Inflammatory macrophage (primary cell): Measurements from ENCODE around the gene PPP2R2C.

Experiments used
- DNase-seq, 2 donors: peaks; one replicate each; pipeline ENCODE4 v3.0.0-alpha.2; 2020 to 2022

Gene PPP2R2C

DNA sequence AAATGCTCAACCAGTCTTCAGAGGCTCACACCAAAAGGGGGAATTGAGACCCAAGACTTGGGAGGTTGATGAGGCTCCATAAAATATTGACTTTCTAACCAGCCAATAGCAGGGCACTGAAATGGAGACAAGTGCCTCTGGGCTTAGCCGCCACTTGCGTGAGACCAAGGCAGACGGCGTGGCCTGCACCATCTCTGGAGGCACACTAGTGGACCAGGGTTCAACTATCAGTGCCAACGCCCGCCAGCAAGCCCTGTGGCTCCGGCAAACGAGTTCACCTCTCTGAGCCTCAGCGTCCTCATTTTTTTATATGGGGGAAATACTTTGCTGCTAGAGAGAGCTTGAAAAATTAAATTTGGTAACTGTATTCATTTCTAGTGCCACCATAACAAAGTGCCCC is 50.3 kb downstream of the PPP2R2C start:
- DNase-seq, result no peak

DNA sequence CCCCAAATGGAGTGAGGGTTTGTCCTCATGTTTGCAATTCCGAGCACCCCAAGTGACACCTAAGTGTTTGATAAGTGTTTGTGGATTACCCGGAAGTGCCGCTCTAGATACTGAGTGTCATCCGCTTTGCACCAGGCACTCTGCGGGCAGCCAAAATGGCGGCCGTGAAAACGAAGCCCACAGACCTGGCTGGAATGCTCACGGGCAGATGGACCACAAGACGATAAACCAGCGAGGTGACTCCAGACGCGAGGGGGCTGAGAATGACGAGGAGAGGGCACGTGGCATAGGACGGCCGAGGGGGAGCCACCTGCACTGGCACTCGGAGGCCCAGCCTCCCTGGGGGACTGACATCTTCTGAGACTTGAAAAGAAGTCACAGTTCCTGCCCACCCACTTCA is 51.0 kb downstream of the PPP2R2C start:
- no peak for DNase-seq

DNA sequence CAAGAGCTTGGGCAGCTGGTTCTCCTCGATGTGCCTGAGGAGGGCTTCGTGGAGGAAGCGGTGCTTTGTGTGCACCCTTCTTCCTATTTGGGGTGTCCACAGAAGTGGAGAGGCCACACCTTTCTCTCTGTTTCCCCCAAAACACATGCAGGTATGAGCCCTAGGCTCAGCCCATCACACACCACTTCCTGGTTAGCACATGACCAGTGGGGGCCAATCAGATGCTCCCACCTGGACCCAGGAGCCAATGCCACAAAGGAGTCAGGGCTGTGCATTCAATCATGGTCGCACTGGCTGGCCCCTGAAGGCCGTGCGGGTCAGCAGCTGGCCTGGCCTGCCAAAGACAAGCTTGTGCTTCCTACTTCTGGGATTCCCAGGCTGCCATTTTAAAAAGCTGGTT is 51.4 kb downstream of the PPP2R2C start:
- DNase-seq, result no peak

DNA sequence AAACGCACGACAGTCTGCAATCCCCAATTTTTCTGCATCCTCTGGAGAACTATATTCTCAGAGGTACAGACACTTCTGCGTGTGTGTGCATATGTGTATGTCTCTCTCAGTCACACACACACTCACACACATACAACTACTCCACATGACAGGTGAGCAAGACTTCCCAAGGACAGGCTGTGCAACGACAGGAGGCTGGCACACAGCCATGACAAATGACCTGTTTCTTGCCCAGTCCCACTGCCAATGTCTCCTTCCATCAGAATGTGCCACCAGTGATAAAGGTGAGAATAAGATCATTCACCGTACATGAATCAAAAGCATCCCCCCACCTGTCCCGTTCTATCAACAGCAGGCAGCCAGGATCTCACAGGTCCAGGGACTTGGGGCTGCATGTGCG is 52.4 kb downstream of the PPP2R2C start:
- DNase-seq, result no peak

DNA sequence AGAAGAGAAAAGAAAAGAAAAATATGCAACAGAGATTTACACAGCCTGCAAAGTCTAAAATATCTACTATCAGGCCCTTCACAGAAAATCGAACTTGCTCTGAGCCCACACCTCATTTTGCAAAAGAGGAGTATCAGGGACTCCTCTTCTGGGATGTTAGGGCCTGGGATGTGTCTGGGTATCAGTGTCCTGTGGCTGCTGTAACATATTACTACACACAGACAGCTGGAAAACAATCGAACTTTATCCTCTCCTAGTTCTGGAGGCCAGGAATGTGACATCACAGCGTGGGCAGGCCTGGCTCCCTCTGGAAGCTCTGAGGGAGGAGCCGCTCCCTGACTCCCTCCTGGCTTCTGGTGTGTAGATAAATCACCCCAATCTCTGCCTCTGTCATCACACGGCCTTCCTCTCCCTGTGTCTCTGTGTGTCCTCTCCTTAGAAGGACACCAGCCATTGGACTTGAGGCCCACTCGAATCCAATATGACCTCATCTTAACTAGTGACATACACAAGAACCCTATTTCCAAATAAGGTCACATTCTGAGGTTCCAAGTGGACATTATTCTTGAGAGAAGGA is 52.9 kb downstream of the PPP2R2C start:
- no peak for DNase-seq

DNA sequence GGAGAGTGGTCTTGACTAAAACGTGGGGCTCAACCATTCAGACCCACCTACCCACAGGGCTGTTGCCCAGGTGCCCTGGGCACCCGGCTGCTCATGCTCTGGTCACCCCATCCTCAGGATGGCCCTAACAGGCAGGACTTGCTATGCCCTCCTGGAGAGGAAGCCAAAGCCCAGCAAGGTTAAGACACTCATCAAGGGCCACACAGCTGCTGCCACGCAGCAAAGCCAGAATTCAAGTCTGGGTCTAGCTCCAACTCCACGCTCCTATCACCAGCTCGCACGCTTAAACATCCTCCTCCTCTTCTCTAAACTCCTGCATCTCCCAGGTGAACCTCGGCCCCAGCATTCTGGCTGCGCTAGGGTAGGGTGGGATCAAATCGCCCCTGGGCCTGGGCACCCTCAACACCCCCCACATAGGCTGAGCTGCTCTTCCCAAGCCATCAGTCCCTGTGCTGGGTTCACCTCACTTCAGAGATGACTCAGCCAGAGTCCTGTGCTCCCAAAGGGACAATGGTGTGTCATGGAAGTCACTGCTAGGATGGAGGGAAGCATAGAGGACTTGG is 54.1 kb downstream of the PPP2R2C start:
- DNase-seq, result no peak

DNA sequence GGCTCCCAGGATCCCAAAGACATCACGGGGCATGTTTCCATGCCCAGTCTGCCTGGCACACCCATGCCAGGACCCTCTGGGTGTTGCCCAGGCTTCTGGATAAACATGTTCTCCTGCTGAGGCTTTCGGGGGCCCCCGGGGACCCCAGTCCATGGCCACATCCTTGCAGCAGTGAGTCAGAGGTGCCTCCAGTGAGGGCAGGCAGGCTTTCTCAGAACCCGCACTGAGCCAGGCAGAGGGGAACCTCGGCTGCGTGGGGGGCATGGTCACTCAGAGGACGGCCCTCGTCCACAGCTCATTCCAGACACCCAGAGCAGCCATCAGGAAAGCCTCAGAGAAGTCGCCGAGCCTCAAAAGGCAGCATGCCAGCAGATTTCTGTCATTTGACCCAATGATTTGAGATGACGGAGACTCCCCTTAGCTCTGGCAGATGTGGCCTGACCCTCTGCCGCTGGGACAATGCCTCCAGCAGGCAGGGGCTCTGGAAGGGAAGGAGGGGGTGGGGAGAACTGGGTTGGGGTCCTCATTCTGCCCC is 54.8 kb downstream of the PPP2R2C start:
- DNase-seq, result no peak

DNA sequence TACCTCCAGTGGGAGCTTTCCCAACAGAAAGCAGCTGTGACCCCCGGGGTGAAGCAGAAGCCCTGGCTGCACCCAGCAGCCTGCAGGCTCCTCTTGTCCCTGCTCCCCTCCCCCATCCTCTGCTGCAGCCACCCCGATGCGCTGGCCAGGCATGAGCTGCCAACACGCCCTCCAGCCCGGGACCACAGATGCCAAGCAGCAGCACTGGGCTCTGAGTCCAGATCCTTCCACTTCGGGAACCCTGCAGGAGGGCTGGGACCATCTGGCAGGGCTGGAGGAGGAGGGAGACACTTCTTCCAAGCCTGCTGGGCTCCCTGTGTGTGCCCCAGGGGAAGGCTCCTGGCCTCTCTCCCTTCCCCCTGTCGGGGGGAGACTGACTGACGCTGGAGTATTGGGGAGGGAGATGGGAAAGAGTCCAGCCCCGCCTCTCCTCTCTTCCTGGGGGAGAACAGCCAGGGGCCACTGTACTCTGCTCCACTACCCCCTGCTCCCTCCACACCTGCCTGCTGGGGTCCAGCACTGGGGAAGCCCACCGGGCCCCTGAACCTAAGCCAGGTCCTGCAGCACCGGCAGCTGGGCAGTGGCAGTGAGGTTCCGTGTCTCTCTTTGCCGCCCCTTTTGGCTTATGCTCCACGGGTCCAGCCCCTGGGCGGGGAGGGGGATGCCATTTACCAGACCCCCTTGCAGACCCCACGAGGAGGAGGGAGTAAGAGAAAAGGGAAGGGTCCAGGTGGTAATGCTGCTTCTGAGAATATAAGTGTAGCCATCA is 55.7 kb downstream of the PPP2R2C start:
- no peak for DNase-seq

DNA sequence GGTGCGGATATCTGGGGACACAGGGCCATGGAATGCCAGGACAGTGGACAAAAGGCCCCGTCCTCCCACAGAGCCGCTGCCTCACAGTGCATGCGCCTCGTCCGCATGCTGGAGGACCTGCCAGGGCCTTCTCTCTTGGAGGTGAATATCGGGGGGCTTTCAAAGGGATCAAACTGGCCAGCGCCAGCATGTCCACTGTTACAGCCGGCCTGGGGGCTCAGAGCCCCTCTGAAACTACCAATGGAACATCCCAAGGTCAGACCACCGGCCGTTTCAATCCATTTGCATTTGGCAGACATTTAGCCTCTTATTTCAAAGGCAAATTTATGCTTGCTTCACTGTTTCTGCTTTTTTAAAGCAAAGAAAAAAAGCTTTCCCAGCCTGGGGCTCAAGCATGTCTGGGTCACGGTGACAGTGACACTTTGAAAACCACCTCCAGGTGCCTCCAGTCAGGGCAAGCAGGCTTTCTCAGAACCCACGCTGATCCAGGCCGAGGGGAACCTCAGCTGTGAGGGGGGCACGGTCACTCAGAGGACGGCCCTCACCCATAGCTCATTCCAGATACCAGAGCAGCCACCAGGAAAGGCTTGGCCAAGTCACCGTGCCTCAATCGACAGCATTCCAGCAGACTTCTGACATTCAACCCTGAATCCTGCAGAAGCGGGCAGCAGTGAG is 57.2 kb downstream of the PPP2R2C start:
- no peak for DNase-seq

DNA sequence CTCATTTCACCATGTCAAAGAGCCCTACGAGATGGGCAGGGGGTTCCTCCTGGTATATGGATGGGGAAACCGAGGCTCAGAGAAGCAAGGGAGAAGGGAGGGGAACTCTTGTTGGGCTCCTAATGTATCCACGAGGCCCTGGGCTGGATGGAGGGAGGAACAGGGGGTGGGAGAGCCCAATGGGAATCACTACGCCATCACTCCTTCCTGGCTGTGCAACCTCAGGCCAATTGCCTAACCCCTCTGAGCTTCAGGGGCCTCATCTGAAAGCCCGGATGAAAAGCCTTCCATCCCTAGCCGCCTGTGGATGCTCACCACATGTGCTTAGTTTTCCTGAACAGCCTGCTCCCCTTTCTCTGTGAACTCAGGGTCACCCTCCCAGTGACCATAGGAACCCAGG is 57.8 kb downstream of the PPP2R2C start:
- no peak for DNase-seq

DNA sequence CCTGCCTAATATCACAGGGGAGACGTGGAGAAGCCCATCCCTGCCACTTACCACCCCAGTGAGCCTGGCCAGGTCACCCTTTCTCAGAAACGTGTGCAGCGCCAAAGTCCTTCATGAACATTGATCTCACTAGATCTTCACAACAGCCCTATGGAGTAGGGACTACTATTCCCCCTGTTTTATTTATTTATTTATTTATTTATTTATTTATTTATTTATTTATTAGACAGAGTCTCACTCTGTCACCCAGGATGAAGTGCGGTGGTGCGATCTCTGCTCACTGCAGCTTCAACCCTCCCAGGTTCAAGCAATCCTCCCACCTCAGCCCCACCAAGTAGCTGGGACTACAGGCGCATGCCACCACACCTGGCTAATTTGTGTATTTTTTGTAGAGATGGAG is 61.8 kb downstream of the PPP2R2C start:
- DNase-seq, result no peak

DNA sequence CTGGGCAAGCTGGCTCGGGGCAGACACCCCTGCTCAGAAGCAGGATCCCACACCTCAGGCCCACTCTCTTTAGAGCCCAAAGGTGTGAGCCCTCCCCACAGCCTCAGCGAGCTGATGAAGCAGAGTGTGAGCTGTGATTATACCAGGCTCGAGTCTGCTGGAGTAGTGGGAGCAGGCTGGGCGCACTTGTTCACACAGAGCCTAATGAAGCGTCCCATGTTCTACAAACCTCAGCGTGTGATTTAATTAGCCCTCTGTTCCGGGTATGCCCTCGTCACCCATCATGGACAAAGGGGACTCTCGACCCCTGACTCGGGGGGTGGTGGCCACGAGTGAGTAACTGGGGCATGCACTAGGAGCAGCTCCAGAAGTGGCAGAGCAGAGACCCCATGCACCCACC is 62.3 kb downstream of the PPP2R2C start:
- DNase-seq, result no peak

DNA sequence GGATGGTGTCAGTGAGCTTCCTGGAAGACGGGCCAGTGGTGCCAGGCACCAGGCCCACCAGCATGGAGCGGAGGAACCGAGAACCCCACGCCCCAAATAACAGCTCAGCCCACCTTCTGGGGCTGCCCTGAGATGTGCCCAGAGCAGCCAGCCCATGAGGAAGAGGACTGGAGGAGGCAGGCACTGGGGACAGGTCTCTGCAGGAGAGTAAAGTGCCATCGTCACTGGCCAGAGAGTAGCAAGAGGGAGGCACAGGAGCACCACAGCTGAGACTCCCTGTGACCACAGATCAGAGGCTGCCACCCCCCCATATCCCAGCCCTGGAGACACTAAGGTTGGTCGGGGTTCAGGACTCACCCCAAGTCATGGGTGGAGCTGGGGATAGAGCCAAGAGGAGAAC is 63.0 kb downstream of the PPP2R2C start:
- DNase-seq, result no peak

DNA sequence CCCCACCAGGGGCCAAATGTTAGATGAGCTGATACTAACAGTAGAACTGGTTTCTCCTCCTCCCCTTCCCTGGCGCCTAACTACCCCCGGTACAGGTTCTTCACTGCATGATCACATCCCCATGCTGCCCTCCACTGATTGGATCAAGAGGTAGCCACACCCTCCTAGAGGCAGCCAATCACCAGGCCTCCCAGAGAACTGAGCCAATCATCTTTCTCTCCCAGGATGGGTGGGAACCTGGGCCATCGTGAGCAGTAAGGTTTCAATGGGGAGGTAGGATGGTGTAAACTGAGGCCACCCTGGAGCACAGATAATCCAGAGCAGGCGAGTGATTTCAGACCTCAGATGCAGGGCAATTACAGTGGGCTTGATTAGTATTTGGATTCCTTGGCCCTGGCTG is 64.2 kb downstream of the PPP2R2C start:
- no peak for DNase-seq

DNA sequence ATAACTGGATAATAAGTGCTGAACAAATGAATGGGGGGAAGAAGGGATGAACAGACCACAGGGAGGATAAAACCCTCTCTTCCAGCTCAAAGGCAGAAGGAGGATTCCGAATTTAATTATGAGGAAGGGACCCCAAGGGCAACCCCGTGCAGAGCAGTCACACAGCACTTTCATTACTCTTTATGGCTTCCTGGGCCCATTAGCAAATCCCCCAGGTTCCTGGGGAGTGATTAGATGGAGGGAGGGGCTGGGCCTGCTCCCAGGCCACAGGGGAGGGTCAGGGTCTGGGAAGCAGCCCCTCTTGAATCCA is 67.1 kb downstream of the PPP2R2C start:
- DNase-seq, result no peak

DNA sequence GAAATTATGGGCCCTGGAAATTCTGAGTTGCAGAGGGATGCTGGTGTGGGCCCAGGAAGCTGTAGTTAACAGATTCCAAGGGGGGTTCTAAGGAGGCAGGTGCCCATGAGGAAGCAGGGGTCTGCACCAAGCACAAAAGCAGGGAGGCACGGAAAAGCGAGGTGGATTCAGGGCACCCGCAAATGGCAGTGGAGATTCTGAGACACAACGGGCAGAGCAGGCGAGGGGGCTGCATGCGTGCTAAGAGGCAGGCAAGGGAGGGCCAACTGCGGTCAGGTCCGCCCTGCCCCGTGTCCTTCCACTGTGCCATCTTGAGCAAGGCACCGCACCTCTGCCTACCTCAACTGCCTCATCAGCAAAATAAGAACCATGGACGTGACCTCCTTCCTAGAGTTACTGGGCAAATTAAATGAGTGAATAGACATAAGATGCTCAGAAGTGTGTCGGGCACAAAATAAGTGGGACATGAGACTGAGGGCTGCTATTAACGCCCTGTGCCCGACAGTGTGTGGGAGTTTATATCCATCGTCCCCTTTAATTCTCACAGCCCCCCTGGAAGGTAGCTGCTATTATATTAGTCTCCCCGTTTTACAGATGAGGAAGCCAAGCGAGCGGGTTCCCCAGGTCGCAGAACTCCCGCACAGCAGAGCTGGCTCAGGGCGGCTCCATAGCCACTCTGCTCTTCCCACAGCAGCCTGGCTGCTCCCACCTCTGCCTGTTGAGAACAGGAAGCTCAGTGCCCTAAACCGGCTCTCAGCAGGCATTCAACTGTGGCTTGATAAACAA is 67.6 kb downstream of the PPP2R2C start:
- no peak for DNase-seq

DNA sequence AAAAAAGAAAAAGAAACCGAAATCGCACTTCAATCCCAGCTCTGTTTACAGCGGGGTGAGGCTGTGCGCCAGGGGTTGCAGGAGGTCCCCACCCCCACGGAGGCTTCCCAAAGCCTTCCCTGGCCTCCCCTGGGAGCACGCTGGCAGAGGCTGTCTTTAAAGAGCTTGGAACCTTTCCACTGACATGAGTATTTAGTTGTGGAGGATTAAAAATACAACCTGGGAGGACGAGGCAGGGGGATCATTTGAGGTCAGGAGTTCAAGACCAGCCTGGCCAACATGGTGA is 69.1 kb downstream of the PPP2R2C start:
- no peak for DNase-seq

DNA sequence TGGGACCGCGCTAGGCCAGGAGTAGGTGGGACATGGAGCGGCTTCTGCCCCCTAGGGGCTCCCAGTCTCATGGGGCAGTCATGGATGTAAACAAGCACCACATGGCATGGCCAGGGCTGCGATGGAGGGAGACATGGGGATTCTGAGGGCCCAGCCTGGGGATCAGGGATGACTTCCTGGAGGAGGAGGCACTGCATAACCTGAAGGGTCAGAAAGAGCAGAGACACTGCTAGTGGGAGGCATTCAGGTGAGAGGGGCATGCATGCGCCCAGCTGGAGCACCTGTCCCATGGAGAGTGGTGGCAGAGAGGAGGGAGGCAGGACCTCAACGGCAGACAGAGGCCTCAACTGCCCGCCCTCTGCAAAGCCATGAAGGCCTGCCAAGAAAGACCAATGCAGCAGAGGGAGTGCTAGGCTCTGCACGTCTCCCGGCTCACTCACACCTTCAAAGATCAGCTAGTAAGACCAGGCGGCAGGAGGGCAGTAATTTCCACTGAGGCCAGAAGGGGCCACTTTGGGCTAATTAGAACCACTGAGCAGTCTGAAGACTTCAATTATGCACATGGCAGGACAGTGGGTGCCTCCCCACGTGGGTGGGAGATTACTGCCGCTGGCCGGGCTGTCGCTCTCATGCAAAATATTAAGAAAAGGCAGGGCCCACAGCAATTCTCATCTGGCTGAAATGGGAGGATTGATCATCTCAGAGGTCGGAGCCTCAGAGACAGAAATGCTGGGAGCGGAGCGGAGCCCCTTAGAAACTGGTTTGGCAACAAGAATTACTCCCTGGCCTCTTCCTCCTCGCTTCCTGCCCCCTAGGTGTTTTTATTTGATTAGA is 69.6 kb downstream of the PPP2R2C start:
- DNase-seq, result no peak

DNA sequence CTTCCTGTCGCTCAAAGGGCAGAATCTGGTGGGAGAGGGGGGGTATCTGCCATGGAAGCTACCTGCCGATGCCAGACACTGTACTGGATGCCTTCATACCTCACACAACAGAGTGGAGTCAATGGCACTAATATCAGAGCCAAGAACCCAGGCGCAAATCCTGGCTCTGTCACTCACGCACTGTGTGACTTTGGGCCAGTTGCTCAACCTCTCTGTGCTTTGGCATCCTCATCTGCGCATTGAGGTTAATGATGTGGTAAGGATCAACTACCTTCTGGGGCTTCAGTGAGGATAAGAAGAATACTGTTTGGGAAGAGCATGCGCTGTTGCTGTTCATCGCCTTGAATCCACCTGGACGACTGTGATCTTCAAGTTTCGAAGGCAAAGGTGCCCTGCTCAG is 70.6 kb downstream of the PPP2R2C start:
- no peak for DNase-seq

DNA sequence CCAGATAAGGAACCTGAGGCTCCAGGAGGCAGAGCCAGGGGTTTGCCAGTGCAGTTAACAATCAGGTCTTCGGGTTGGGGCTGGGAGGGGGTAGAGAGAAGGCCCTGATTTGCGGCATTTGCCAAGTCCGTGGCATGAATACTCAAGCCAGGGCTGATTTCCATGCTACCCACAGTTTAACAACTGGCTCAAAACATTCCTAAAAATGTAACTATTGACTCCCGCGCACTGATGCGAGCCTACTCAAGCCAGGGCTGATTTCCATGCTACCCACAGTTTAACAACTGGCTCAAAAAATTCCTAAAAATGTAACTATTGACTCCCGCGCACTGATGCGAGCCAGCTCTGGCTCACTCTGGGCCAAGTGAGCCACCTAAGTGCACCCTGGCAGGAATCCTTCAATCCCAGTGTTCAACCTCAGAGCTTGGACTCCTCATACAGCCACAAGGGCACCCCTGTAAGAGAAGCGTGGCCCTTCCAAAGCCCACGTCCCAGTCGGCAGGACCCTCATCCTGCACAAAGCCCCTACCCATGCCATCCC is 75.6 kb downstream of the PPP2R2C start:
- DNase-seq, result no peak

DNA sequence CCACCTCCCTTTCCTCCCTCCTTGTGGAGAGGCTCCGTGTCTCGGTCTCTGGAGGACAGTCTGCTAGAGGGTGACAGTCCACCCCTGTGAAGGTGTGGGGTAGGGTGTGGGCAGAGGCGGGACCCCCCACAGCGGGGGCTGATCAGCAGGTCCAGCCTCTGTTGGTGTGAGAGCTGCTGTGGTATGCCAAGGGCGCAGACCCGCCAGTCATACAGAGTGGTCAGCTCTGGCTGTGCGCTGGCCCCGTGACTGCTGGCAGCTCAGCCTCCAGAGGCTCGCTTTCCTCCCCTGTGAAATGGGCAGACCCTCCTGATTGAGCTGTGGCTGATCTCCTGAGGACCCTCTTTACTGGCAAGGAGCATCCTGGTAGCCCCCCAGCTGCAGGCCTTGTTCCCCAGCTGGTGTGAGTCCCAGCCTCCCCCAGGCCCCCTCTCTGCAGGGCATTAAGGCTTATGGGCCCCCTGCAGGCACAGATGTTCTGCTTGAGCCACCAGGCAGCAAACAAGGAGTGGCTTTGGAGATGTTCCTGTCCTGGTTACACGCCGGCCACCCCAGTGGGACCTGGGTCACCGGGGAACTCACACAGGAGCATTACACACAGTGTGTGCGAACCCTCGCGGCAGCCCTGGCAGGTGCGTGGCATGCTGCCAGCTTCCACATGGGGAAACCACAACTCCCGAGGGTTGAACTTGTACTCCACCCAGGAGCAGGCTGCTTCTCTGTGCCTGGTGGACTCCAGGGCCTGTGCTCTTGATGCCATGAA is 76.8 kb downstream of the PPP2R2C start:
- no peak for DNase-seq
